ENCODE data around the gene ERVFRD-1.
"Not testable (repeated sequence)": the region's sequence is repeated elsewhere in the genome, so short reads cannot be mapped to it uniquely, and the experiment has no call there.

The ERVFRD-1 gene

DNA sequence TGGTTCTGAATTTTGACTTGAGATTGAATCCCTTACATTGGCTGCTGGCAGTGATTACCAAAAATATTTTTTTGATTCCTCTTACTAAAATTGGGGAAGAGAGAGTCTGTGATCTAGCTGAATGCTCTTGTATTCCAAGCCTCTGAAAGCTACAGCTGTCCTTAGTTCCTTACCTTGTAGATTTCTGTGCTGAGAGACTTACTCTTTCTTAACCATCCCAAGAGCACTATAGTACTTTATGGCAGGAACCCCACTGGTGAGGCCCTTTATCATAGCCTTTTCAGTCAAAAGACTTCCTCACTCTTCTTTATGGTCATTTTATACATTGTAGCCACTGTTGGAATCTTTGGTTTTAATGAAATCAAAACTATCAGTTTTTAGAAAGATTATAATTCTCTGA is 19.1 kb upstream of the ERVFRD-1 start:
- TF ChIP-seq POU2F2 (IDR thresholded peaks at IDR 0.05; ENCODE audit: low read depth, low read length) (no peak), POLR2A (IDR thresholded peaks at IDR 0.05; ENCODE audit: low read depth, low read length) (no peak), POLR2AphosphoS5 (IDR thresholded peaks at IDR 0.05; ENCODE audit: low read depth, low read length) (no peak), TAF1 (IDR thresholded peaks at IDR 0.05; ENCODE audit: low read depth, low read length) (no peak)
- no peak for FAIRE-seq
- no peak for DNase-seq (ENCODE audit: insufficient read length, low spot score)

DNA sequence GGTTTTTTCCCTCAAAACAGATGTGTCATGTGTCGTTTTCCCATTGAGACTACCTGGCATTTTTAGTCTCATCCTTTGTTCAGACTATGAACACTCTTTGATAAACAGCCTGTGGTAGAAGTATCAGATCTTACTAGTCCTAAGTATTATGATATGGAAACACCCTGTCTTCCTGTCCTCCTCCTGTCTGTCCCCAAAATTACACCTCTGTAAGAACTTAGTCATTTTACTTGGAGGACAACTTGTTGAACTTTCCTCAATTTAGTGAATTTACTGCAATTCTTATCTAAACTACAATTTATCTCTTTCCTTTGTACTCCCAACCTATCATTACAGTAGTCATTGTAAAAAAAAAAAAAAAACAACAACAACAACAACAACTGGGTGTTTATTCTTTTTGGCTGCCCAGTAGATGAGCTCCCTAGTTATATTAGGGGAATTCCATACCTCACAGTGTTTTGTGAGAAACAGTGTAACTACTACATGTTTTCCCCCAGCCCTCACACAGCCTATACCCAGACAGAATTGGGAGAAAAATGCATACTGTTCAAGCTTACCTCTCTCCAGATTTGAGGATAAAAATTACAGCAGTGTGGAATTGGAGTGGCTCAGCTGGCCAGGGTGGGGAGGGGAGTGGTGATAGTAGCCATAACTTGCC is 18.5 kb upstream of the ERVFRD-1 start:
- TF ChIP-seq POLR2A (IDR thresholded peaks at IDR 0.05; ENCODE audit: low read depth, low read length) (no peak), TAF1 (IDR thresholded peaks at IDR 0.05; ENCODE audit: low read depth, low read length) (no peak)
- DNase-seq (ENCODE audit: insufficient read length, low spot score) (no peak), FAIRE-seq (no peak)

DNA sequence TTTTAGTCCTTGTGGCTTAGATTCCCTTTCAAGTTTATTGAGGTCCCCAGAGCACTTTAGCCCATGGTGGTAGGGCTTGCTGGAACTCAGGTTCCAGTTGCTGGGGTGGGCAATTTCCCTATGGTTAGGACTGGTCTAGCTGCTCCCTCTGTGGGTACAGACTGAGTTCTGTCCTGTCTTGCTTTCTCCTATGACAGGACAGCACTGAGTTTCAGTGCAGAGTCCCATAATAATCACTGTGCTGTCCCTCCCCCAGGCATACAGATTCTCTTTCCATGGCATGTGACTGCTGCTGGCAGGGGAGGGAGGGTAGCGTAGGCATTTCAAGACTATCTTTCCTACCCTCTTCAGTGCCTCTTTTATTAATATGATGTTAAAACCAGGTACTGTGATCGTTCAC is 17.1 kb upstream of the ERVFRD-1 start:
- DNase-seq (ENCODE audit: insufficient read length, low spot score), result no peak
- no peak for FAIRE-seq
- TF ChIP-seq SPI1 (IDR thresholded peaks at IDR 0.05; ENCODE audit: low read depth, low read length) (no peak), TAF1 (IDR thresholded peaks at IDR 0.05; ENCODE audit: low read depth, low read length) (no peak), PAX5 (IDR thresholded peaks at IDR 0.05; ENCODE audit: insufficient read depth, low read length, severe bottlenecking) (no peak), POLR2AphosphoS5 (IDR thresholded peaks at IDR 0.05; ENCODE audit: low read depth, low read length) (no peak), POLR2A (IDR thresholded peaks at IDR 0.05; ENCODE audit: low read depth, low read length) (no peak), POU2F2 (IDR thresholded peaks at IDR 0.05; ENCODE audit: low read depth, low read length) (no peak)

DNA sequence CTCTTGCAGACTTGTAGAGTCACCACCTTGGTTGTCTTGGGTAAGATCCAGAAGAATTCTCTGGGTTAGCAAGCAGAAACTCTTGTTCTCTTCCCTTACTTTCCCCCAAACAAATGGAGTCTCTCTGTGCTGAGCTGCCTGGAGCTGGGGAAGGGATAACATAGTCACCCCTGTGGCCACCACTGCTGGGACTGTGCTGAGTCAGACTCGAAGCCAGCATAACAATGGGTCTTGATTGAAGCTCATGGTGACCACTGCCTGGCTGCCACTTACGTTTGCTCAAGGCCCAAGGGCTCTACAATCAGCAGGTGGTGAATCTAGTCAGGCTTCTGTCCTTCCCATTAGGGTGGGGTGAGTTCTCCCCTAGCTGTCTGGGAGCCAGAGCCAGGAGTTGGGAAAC is 15.4 kb upstream of the ERVFRD-1 start:
- DNase-seq (ENCODE audit: insufficient read length, low spot score) (no peak), FAIRE-seq (no peak)
- TF ChIP-seq POLR2AphosphoS5 (IDR thresholded peaks at IDR 0.05; ENCODE audit: low read depth, low read length), result no peak
- no peak for TF ChIP-seq POU2F2 (IDR thresholded peaks at IDR 0.05; ENCODE audit: low read depth, low read length)
- TF ChIP-seq POLR2A (IDR thresholded peaks at IDR 0.05; ENCODE audit: low read depth, low read length), result no peak
- TF ChIP-seq TAF1 (IDR thresholded peaks at IDR 0.05; ENCODE audit: low read depth, low read length), result no peak
- no peak for TF ChIP-seq SPI1 (IDR thresholded peaks at IDR 0.05; ENCODE audit: low read depth, low read length)

DNA sequence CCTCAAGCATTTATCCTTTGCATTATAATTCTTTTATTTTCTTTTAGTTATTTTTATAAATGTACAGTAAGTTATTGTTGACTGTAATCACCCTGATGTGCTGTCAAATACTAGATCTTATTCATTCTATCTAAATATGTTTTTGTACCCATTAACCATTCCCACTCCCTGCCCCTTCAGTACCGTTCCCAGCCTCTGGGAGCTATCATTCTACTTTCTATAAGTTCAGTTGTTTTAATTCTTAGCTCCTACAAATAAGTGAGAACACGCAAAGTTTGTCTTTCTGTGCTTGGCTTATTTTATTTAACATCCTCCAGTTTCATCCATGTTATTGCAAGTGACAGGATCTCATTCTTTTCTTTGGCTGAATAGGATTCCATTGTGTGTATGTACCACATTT is 12.5 kb upstream of the ERVFRD-1 start:
- DNase-seq (ENCODE audit: insufficient read length, low spot score) (no peak), FAIRE-seq (no peak)
- TF ChIP-seq SPI1 (IDR thresholded peaks at IDR 0.05; ENCODE audit: low read depth, low read length) (no peak), POU2F2 (IDR thresholded peaks at IDR 0.05; ENCODE audit: low read depth, low read length) (no peak), PAX5 (IDR thresholded peaks at IDR 0.05; ENCODE audit: insufficient read depth, low read length, severe bottlenecking) (no peak), POLR2A (IDR thresholded peaks at IDR 0.05; ENCODE audit: low read depth, low read length) (no peak), POLR2AphosphoS5 (IDR thresholded peaks at IDR 0.05; ENCODE audit: low read depth, low read length) (no peak), TAF1 (IDR thresholded peaks at IDR 0.05; ENCODE audit: low read depth, low read length) (no peak)

DNA sequence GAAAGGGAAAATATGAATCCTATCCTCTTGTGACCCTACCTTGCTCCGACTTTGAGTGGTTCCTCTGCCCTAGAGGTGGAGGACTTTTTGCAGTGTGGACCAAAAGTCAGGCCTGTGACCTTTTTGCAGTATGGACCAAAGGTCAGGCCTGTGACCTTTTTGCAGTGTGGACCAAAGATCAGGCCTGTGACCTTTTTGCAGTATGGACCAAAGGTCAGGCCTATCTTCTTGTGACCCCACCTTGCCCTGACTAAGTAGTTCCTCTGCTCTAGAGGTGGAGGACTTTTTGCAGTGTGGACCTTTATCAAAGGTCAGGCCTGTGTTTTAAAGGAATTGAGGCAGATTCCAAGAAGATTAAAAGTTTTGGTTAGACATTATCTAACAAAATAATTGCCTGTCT is 10.9 kb upstream of the ERVFRD-1 start:
- FAIRE-seq (no peak), DNase-seq (ENCODE audit: insufficient read length, low spot score) (no peak)
- TF ChIP-seq POLR2AphosphoS5 (IDR thresholded peaks at IDR 0.05; ENCODE audit: low read depth, low read length) (no peak), POLR2A (IDR thresholded peaks at IDR 0.05; ENCODE audit: low read depth, low read length) (no peak), SPI1 (IDR thresholded peaks at IDR 0.05; ENCODE audit: low read depth, low read length) (no peak), PAX5 (IDR thresholded peaks at IDR 0.05; ENCODE audit: insufficient read depth, low read length, severe bottlenecking) (no peak)

DNA sequence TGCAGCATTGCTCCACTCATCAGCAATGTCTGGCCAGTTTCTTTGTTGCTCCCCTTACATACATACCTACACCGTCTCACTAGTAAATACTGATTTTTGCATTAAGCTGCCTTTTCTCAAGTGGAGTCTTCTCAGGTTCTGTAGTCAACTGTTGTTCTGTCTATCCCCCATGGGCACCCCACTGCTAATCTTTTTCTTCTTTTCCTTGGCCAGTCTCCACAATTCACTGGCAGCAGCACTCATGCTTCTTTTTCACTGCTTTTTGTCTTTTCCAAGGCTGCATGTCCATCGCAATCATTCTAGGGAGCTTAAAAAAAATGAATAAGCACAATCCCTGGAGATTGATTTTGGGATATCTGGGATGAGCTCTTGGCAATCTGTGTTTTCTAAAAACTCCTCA is 10.3 kb upstream of the ERVFRD-1 start:
- TF ChIP-seq POU2F2 (IDR thresholded peaks at IDR 0.05; ENCODE audit: low read depth, low read length), result no peak
- no peak for TF ChIP-seq PAX5 (IDR thresholded peaks at IDR 0.05; ENCODE audit: insufficient read depth, low read length, severe bottlenecking)
- TF ChIP-seq POLR2AphosphoS5 (IDR thresholded peaks at IDR 0.05; ENCODE audit: low read depth, low read length), result no peak
- no peak for TF ChIP-seq TAF1 (IDR thresholded peaks at IDR 0.05; ENCODE audit: low read depth, low read length)
- TF ChIP-seq POLR2A (IDR thresholded peaks at IDR 0.05; ENCODE audit: low read depth, low read length), result no peak
- TF ChIP-seq SPI1 (IDR thresholded peaks at IDR 0.05; ENCODE audit: low read depth, low read length), result no peak
- FAIRE-seq (no peak), DNase-seq (ENCODE audit: insufficient read length, low spot score) (no peak)

DNA sequence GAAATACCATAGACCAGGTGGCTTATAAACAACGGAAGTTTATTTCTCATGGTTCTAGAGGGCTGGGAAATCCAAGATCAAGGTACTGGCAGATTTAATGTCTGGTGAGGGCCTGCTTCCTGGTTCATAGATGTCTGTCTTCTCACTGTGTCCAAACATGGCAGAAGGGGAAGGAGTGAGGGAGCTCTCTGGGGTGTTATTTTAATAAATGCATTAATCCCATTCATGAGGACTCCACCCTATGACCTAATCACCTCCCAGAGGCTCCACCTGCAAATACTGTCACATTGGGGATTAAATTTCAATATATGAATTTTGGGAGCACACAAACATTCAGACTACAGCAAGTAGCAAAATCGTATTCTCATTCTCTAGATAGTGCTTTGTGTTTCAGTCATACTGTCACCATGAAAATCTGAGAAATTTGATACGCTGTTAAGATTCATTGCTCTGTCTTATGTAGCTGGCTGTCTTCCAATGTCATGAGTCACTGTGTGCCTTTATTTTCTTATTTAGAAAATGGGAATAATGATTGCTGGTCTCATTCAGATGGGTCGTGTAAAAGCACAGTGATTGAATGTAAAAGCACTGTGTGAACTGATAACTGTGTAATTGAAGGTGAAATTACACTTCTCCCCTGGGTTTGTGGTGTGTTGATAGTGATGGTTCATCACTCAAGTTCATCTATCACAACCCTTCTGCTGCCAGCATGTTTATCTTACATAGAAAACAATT is 8.9 kb upstream of the ERVFRD-1 start:
- DNase-seq (ENCODE audit: insufficient read length, low spot score), result no peak
- no peak for FAIRE-seq
- no peak for TF ChIP-seq POU2F2 (IDR thresholded peaks at IDR 0.05; ENCODE audit: low read depth, low read length)
- no peak for TF ChIP-seq TAF1 (IDR thresholded peaks at IDR 0.05; ENCODE audit: low read depth, low read length)
- TF ChIP-seq PAX5 (IDR thresholded peaks at IDR 0.05; ENCODE audit: insufficient read depth, low read length, severe bottlenecking), result no peak
- no peak for TF ChIP-seq POLR2A (IDR thresholded peaks at IDR 0.05; ENCODE audit: low read depth, low read length)
- TF ChIP-seq POLR2AphosphoS5 (IDR thresholded peaks at IDR 0.05; ENCODE audit: low read depth, low read length), result no peak
- TF ChIP-seq SPI1 (IDR thresholded peaks at IDR 0.05; ENCODE audit: low read depth, low read length), result no peak

DNA sequence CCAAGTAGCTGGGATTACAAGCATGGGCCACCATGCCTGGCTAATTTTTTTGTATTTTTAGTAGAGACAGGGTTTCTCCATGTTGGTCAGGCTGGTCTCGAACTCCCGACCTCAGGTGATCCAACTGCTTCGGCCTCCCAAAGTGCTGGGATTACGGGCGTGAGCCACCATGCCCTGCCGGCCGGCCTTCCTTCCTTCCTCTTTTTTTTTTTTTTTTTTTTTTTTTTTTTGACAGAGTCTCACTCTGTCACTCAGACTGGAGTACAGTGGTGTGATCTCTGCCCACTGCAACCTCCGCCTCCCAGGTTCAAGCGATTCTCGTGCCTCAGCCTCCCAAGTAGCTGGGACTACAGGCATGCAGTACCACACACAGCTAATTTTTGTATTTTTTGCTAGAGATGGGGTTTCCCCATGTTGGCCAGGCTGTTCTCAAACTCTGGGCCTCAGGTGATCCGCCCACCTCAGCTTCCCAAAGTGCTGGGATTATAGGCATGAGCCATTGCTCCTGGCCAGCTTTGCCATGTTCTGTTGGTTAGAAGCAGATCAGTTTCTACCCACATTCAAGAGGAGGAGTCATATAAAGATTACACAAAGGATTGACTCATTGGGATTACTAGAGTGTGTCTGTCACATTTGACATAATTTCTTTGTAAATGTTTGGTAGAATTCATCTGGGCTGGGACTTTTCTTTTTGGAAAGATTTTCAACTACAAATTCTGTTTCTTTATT is 4.4 kb upstream of the ERVFRD-1 start:
- DNase-seq (ENCODE audit: insufficient read length, low spot score); FAIRE-seq: not testable (repeated sequence)

DNA sequence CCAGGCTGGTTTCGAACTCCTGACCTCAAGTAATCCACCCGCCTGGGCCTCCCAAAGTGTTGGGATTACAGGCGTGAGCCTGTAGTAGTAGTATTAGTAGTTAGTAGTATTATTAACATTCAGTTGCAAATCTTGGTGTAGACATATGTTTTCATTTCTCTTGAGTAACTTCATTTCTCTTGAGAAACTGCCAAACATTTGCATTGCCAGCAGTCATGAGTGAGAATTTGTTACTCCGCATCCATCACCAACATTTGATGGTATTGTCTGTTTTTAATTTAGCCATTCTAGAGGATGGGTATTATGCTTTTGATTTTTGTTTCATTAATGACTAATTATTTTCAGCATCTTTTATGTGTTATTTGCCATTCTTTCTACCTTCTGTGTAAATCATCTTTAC is 1.5 kb upstream of the ERVFRD-1 start:
- TF ChIP-seq PAX5 (IDR thresholded peaks at IDR 0.05; ENCODE audit: insufficient read depth, low read length, severe bottlenecking) (no peak), POU2F2 (IDR thresholded peaks at IDR 0.05; ENCODE audit: low read depth, low read length) (no peak), TAF1 (IDR thresholded peaks at IDR 0.05; ENCODE audit: low read depth, low read length) (no peak), POLR2A (IDR thresholded peaks at IDR 0.05; ENCODE audit: low read depth, low read length) (no peak), SPI1 (IDR thresholded peaks at IDR 0.05; ENCODE audit: low read depth, low read length) (no peak), POLR2AphosphoS5 (IDR thresholded peaks at IDR 0.05; ENCODE audit: low read depth, low read length) (no peak)
- DNase-seq (ENCODE audit: insufficient read length, low spot score) (no peak), FAIRE-seq (no peak)

All from GM12891 (cell line).